Activated CD8-positive, alpha-beta memory T cell treated with anti-CD3 and anti-CD28 coated beads, Interleukin-2, amount 50 U/mL, for 24 hours (primary cell): ENCODE data around the gene BROX.

Source experiments
- DNase-seq: peaks from one replicate; pipeline ENCODE4 v3.0.0-alpha.2; 2020; ENCODE audit errors: extremely low read depth

BROX gene

DNA sequence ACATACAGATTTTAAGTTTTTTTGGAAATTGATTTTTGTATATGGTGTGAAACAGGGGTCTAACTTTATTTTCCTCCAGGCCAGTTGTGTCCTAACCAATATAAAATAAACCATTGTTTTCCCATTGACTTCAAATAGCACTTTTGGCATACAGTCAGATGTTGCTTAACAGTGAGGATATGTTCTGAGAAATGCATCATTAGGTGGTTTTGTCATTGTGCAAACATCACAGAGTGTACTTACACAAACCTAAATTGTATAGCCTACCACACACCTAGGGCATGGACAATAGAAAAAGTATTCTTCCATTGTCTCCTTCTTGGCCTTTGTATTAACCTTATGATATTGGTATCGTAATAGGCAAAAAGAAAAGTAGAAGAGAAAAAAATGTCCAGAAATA, 65.1 kb downstream of the BROX start:
- DNase-seq, result no peak

DNA sequence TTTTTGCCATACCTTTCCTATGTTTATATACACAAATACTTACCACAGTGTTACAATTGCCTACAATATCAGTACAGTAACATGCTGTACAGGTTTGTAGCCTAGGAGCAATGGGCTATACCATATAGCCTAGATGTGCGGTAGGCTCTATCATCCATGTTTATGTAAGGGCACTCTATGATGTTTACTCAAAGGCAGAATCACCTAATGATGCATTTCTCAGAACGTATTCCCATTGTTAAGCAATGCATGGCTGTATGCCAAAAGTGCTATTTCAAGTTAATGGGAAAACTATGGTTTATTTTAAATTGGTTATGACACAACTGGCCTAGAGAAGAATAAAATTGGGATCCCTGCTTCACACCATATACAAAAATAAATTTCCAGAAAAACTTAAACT, 65.6 kb downstream of the BROX start:
- DNase-seq, result no peak

DNA sequence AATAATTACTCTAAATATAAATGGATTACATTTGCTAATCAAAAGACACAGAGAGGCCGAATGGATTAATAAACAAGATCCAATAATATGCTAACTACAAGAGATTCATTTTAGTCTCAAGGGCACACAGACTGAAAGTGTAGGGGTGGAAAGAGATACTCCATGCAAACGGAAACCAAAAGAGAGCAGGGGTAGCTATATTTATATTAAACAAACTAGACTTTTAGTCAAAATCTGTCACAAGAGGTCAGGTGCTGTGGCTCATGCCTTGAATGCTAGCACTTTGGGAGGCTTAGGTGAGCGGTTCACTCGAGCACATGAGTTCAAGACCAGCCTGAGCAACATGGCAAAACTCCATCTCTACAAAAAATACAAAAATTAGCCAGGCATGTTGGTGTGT, 68.9 kb downstream of the BROX start:
- no peak for DNase-seq

DNA sequence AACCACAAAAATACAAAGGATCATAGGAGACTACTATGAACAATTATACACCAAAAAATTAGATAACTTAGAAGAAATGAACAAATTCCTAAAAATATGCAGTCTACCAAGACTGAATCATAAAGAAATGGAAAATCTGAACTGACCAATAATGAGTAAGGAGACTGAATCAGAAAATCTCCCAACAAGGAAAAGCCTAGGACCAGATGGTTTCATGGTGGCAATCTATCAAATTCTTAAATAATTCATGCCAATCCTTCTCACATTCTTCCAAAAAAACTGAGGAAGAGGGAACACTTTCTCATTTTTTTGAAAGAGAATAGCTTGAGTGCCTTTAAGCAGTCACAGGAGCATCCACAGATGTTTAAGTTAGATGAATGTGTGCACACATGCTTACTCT, 70.7 kb downstream of the BROX start:
- no peak for DNase-seq

DNA sequence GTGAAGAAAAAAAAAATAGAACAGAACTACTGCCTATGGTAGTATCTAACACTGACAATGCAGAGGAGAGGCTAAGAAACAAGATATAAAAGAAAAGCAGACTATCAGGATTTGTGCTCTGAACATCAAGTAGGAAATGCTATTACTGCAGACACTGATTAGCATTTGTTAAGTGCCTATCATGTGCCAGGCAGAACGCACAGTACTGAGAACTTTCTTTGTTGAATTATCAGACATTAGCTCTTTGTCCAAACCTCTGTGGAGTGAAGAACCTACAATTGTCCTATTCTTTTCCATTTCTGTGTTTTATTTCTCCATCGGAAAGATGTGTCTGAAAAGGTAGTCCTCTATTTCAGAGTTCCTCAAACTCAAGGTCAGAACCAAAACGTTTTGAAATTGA, 72.0 kb downstream of the BROX start:
- DNase-seq, result no peak
